HepG2 (cell line): ENCODE results near the gene ANKRD52. TPM values are rescaled to one million over a fixed set of nuclear protein-coding genes. Genes with fewer than 3 reads are reported as not detected.
A peak's percentile ranks its signal among the peaks of the same experiment; 100 is the strongest.

Experiments
- BATF2 ChIP-seq: sonication (generic); formaldehyde crosslinking; IDR thresholded peaks from 2 replicates; pipeline ENCODE4 v1.8.0; 2022; ENCODE audit warnings: mild to moderate bottlenecking, missing genetic modification reagents, moderate library complexity
- JUNB ChIP-seq: sonication (generic); formaldehyde crosslinking; IDR thresholded peaks from 2 replicates; pipeline ENCODE4 v1.8.0; 2022; ENCODE audit warnings: missing genetic modification reagents, mild to moderate bottlenecking, borderline replicate concordance
- MXD4 ChIP-seq: IDR thresholded peaks from 2 replicates; pipeline ENCODE4 v1.6.1; 2016; ENCODE audit warnings: mild to moderate bottlenecking, missing biosample characterization, missing genetic modification reagents
- NFKBIZ ChIP-seq: IDR thresholded peaks from 2 replicates; pipeline ENCODE4 v1.6.1; 2018; ENCODE audit warnings: missing genetic modification reagents, missing compliant biosample characterization
- NONO ChIP-seq, 2 experiments: fragments of 450-650 bp in 1 of 2; sonication (generic) in 1 of 2; formaldehyde crosslinking in 1 of 2; IDR thresholded peaks in 1 of 2; conservative IDR thresholded peaks in 1 of 2; 2 replicates each; pipeline versions ENCODE4 v1.6.1 to v1.8.0; 2017 to 2022; ENCODE audit warnings: mild to moderate bottlenecking in 1 of 2, missing genetic modification reagents in 1 of 2, moderate library complexity in 1 of 2
- NR2F2 ChIP-seq: IDR thresholded peaks from 2 replicates; pipeline ENCODE4 v1.6.1; 2012; ENCODE audit warnings: low read depth, inconsistent platforms, borderline replicate concordance
- PHF21A ChIP-seq: sonication (generic); formaldehyde crosslinking; IDR thresholded peaks from 2 replicates; pipeline ENCODE4 v1.5.0; 2020; ENCODE audit warnings: mild to moderate bottlenecking, missing genetic modification reagents
- TCF7 ChIP-seq: sonication (generic); IDR thresholded peaks from 2 replicates; pipeline ENCODE4 v1.6.1; 2016; ENCODE audit warnings: antibody characterized with exemption, low read depth
- TERF1 ChIP-seq: sonication (generic); formaldehyde crosslinking; IDR thresholded peaks from 2 replicates; pipeline ENCODE4 v1.8.0; 2022; ENCODE audit warnings: mild to moderate bottlenecking, missing genetic modification reagents, moderate library complexity
- U2AF1 ChIP-seq: fragments of 200-400 bp; formaldehyde crosslinking; optimal IDR thresholded peaks from 2 replicates; pipeline ENCODE3; 2017; ENCODE audit warnings: mild to moderate bottlenecking, low read depth, low read length
- ZFY ChIP-seq: sonication (generic); formaldehyde crosslinking; IDR thresholded peaks from 2 replicates; pipeline ENCODE4 v1.4.0; 2020; ENCODE audit warnings: missing genetic modification reagents
- ZMYM2 ChIP-seq: sonication (generic); formaldehyde crosslinking; IDR thresholded peaks from 2 replicates; pipeline ENCODE4 v1.8.0; 2022; ENCODE audit warnings: mild to moderate bottlenecking, missing genetic modification reagents
- ZNF251 ChIP-seq: sonication (generic); formaldehyde crosslinking; IDR thresholded peaks from 2 replicates; pipeline ENCODE4 v1.9.0; 2021; ENCODE audit warnings: mild to moderate bottlenecking, missing genetic modification reagents
- ZNF280D ChIP-seq: sonication (generic); formaldehyde crosslinking; IDR thresholded peaks from 2 replicates; pipeline ENCODE4 v1.5.1; 2020; ENCODE audit warnings: mild to moderate bottlenecking, missing genetic modification reagents
- ZNF644 ChIP-seq: IDR thresholded peaks from 2 replicates; pipeline ENCODE4 v1.6.1; 2016; ENCODE audit warnings: low read depth
- ZNF672 ChIP-seq: sonication (generic); formaldehyde crosslinking; IDR thresholded peaks from 2 replicates; pipeline ENCODE4 v1.8.1; 2022; ENCODE audit warnings: missing genetic modification reagents
- ZNF766 ChIP-seq: sonication (generic); formaldehyde crosslinking; IDR thresholded peaks from 2 replicates; pipeline ENCODE4 v1.5.0; 2020; ENCODE audit warnings: missing genetic modification reagents, borderline replicate concordance
- polyA plus RNA-seq, 8 experiments: library from polyadenylated mRNA; depleted of rRNA in 3 of 8; stranded (reverse) in 7 of 8; unstranded in 1 of 8; fragments of >200 nt; fragmentation: Illumina TruSeq in 4 of 8; extraction: Trizol in 4 of 8; gene quantifications; 2 replicates each; pipeline versions ENCODE4 v1.2.1 to v1.2.3, GENCODE V29; 2011 to 2016; ENCODE audit warnings: low read depth in 4 of 8, missing spikeins in 1 of 8, mixed read lengths in 1 of 8; ENCODE audit not compliant: insufficient read depth in 1 of 8
- total RNA-seq, 5 experiments: library from RNA; depleted of rRNA; stranded (reverse); fragments of >200 nt; fragmentation: Illumina TruSeq; extraction: Trizol; gene quantifications; 2 replicates each; pipeline ENCODE4 v1.2.3, GENCODE V29; 2016; ENCODE audit warnings: low read depth in 1 of 5
- TF ChIP-seq, protein P1 (sequence below): sonication (generic); formaldehyde crosslinking; IDR thresholded peaks from 2 replicates; pipeline ENCODE4 v1.4.0; 2020; ENCODE audit warnings: missing genetic modification reagents
- TF ChIP-seq, protein P2 (sequence below): sonication (generic); formaldehyde crosslinking; IDR thresholded peaks from 2 replicates; pipeline ENCODE4 v1.4.0; 2020; ENCODE audit warnings: low read depth, missing genetic modification reagents

The ANKRD52 gene
- total and polyA plus RNA-seq, 2 of the 13 experiments (the other 11 are each of a cell fraction or from before 2014, with no cell fraction given) = 7.8 to 9.2 TPM

- peak; percentile 90; the same call in 1 of the 2 replicates for TF ChIP-seq ZNF766 (CRISPR knock-in tag)
- TF ChIP-seq TERF1 (CRISPR knock-in tag) = no peak
- TF ChIP-seq ZNF644 = peak; percentile 28; the same call in 1 of the 2 replicates
- TF ChIP-seq NFKBIZ (CRISPR knock-in tag) = peak; percentile 25; the same call in 1 of the 2 replicates
- TF ChIP-seq ZNF280D (CRISPR knock-in tag) = peak; percentile 86
- TF ChIP-seq ZFY (CRISPR knock-in tag) = peak; percentile 90
- TF ChIP-seq, protein P1, sequence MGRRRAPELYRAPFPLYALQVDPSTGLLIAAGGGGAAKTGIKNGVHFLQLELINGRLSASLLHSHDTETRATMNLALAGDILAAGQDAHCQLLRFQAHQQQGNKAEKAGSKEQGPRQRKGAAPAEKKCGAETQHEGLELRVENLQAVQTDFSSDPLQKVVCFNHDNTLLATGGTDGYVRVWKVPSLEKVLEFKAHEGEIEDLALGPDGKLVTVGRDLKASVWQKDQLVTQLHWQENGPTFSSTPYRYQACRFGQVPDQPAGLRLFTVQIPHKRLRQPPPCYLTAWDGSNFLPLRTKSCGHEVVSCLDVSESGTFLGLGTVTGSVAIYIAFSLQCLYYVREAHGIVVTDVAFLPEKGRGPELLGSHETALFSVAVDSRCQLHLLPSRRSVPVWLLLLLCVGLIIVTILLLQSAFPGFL (CRISPR knock-in tag) = no peak
- no peak for TF ChIP-seq ZNF672
- TF ChIP-seq ZNF251 (CRISPR knock-in tag) = no peak
- TF ChIP-seq, protein P2, sequence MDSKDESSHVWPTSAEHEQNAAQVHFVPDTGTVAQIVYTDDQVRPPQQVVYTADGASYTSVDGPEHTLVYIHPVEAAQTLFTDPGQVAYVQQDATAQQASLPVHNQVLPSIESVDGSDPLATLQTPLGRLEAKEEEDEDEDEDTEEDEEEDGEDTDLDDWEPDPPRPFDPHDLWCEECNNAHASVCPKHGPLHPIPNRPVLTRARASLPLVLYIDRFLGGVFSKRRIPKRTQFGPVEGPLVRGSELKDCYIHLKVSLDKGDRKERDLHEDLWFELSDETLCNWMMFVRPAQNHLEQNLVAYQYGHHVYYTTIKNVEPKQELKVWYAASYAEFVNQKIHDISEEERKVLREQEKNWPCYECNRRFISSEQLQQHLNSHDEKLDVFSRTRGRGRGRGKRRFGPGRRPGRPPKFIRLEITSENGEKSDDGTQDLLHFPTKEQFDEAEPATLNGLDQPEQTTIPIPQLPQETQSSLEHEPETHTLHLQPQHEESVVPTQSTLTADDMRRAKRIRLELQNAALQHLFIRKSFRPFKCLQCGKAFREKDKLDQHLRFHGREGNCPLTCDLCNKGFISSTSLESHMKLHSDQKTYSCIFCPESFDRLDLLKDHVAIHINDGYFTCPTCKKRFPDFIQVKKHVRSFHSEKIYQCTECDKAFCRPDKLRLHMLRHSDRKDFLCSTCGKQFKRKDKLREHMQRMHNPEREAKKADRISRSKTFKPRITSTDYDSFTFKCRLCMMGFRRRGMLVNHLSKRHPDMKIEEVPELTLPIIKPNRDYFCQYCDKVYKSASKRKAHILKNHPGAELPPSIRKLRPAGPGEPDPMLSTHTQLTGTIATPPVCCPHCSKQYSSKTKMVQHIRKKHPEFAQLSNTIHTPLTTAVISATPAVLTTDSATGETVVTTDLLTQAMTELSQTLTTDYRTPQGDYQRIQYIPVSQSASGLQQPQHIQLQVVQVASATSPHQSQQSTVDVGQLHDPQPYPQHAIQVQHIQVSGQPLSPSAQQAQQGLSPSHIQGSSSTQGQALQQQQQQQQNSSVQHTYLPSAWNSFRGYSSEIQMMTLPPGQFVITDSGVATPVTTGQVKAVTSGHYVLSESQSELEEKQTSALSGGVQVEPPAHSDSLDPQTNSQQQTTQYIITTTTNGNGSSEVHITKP (CRISPR knock-in tag) = peak; percentile 75; the same call in 1 of the 2 replicates
- TF ChIP-seq U2AF1 = no peak
- TF ChIP-seq PHF21A (CRISPR knock-in tag) = peak; percentile 60; the same call in 1 of the 2 replicates
- no peak for TF ChIP-seq ZMYM2 (CRISPR knock-in tag)
- TF ChIP-seq BATF2 (CRISPR knock-in tag) = no peak
- no peak for TF ChIP-seq JUNB (CRISPR knock-in tag)
- TF ChIP-seq NONO (IDR thresholded peaks at IDR 0.05) = no peak
- TF ChIP-seq NONO (CRISPR knock-in tag; conservative IDR thresholded peaks at IDR 0.05) = peak; percentile 27; the same call in 1 of the 2 replicates
- peak; percentile 90 for TF ChIP-seq MXD4 (CRISPR knock-in tag)
- TF ChIP-seq TCF7 = no peak
- no peak; the same call in 1 of the 2 replicates for TF ChIP-seq NR2F2
These were observed 8.7 kb upstream of the ANKRD52 start, which contains the start of gene COQ10A (continued) for GRCh38 chr12:56266693-56267442.
